Memory B cell (primary cell): ENCODE results near the gene GATAD2B.
A peak's percentile ranks its signal among the peaks of the same experiment; 100 is the strongest.
"Not testable (repeated sequence)": the region's sequence is repeated elsewhere in the genome, so short reads cannot be mapped to it uniquely, and the experiment has no call there.

Experiments used
- ATAC-seq: fragments of 150-1000 bp; cut with Tn5 transposase; 2 replicates; pipeline ENCODE4 v1.10.0; 2021; ENCODE audit warnings: low read depth, mild to moderate bottlenecking, moderate library complexity
- DNase-seq, 2 donors: peaks; one replicate each; pipeline ENCODE4 v3.0.0; 2022; ENCODE audit warnings: low spot score in 2 of 2
- H3K27ac Mint-ChIP-seq: one replicate; pipeline ENCODE4 v1.8.0; 2022; ENCODE audit warnings: mild to moderate bottlenecking, moderate library complexity, mixed read lengths
- H3K27me3 Mint-ChIP-seq: one replicate; pipeline ENCODE4 v1.8.0; 2022; ENCODE audit warnings: mixed read lengths
- H3K36me3 Mint-ChIP-seq: one replicate; pipeline ENCODE4 v1.8.0; 2022; ENCODE audit warnings: mild to moderate bottlenecking, mixed read lengths
- H3K4me1 Mint-ChIP-seq: one replicate; pipeline ENCODE4 v1.8.0; 2022; ENCODE audit warnings: mixed read lengths
- H3K4me3 Mint-ChIP-seq: one replicate; pipeline ENCODE4 v1.8.0; 2022; ENCODE audit warnings: mild to moderate bottlenecking, moderate library complexity, mixed read lengths
- H3K9me3 Mint-ChIP-seq: one replicate; pipeline ENCODE4 v1.8.0; 2022; ENCODE audit warnings: mixed read lengths

Gene GATAD2B

DNA sequence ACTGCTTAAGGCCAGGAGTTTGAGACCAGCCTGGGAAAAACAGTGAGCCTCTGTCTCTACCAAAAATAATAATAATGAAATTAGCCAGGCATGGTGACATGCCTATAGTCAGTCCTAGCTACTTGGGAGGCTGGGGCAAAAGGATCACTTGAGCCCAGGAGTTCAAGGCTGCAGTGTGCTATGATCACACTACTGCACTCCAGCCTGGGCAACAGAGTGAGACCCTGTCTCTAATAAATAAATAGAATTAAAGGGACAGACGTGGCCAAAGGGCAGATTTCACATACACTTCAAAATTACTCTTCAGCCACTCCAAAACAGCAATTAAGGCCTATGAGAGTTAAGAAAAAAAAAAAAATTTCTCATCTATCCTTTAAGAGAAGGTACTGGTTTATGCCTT is 45.7 kb downstream of the GATAD2B start:
- DNase-seq (no peak), ATAC-seq (no peak)
- Mint-ChIP-seq H3K27ac (peak overlapping the region; percentile 74), H3K9me3 (no peaks in the 10 kb centered on the region), H3K27me3 (no peaks in the 10 kb centered on the region), H3K4me1 (peaks cover 24% of the 10 kb centered on the region), H3K4me3 (no peak overlapping the region), H3K36me3 (peaks cover 9% of the 10 kb centered on the region)

DNA sequence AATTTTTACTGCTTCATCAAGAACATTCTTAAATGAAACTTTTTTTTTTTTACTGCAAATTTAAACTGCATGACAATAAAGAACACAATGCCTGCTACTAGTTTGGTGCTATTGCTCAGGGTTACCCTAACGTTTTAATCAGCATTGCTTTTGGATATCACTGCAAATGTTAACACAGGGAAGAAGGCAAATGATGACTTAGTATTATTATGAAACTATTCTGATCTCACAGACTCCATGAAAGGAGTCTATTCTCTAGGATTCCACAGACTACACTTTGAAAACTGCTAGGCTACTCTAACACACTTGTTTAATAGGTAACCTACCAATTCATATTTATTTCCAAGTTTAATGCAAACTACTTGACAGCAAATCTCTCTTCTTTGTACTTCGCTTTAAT is 49.8 kb downstream of the GATAD2B start:
- Mint-ChIP-seq H3K36me3 (peaks cover 11% of the 10 kb centered on the region), H3K4me1 (peaks cover 22% of the 10 kb centered on the region), H3K27ac (no peak overlapping the region), H3K9me3 (no peaks in the 10 kb centered on the region), H3K4me3 (no peak overlapping the region), H3K27me3 (no peaks in the 10 kb centered on the region)
- ATAC-seq (no peak), DNase-seq (no peak)

DNA sequence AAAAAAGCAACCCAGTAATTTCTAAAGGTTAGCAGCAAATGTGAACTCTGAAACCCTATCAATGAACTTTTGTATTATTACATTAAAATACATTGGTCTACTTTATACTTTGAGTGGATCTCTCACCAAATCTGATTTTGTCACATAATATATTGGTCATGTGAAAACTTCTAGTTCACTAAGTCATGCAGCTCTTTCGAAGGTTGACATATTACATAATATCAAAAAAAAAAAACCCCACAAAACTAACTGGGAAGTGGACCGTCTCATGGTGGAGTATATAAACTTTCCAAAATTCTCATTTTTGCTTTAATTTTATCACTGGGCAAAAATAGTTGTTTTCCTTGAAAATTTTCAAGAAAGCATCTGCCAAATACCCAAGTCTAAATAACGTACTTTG is 50.4 kb downstream of the GATAD2B start:
- Mint-ChIP-seq H3K36me3 (peaks cover 11% of the 10 kb centered on the region), H3K27me3 (no peaks in the 10 kb centered on the region), H3K9me3 (no peaks in the 10 kb centered on the region), H3K4me3 (no peak overlapping the region), H3K4me1 (peaks cover 21% of the 10 kb centered on the region), H3K27ac (no peak overlapping the region)
- DNase-seq (no peak), ATAC-seq (no peak)

GRCh38 chr1:153869486-153869885 is 53.3 kb downstream of the GATAD2B start:
- H3K27ac Mint-ChIP-seq: peak overlapping the region; percentile 77
- no peaks in the 10 kb centered on the region for H3K27me3 Mint-ChIP-seq
- H3K36me3 Mint-ChIP-seq: peaks cover 7% of the 10 kb centered on the region
- peaks cover 22% of the 10 kb centered on the region for H3K4me1 Mint-ChIP-seq
- no peaks in the 10 kb centered on the region for H3K9me3 Mint-ChIP-seq
- DNase-seq (no peak), ATAC-seq (no peak)
- H3K4me3 Mint-ChIP-seq: no peak overlapping the region

- Mint-ChIP-seq H3K27ac (peak overlapping the region; percentile 84), H3K4me1 (peaks cover 22% of the 10 kb centered on the region), H3K27me3 (no peaks in the 10 kb centered on the region), H3K36me3 (peaks cover 10% of the 10 kb centered on the region), H3K4me3 (peak overlapping the region; percentile 21), H3K9me3 (no peaks in the 10 kb centered on the region)
- peak; percentile 45 for ATAC-seq
- no peak for DNase-seq
Observed at GRCh38 chr1:153866045-153866850, 56.5 kb downstream of the GATAD2B start.

DNA sequence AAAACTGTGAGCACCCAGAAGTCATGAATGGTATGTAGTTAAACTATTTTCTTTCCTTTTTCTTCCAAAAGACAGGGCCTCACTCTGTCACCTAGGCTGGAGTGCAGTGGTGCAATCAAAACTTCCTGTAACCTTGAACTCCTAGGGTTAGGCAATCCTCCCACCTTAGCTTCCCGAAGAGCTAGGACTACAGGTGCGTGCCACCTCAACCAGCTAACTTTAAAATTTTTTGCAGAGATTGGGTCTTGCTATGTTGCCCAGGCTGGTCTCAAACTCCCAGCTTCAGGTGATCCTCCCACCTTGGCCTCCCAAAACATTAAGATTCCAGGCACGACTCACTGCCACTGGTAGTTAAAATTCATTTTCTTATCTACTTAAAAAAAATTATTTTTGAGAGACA is 62.5 kb downstream of the GATAD2B start:
- Mint-ChIP-seq H3K36me3 (peaks cover 15% of the 10 kb centered on the region), H3K4me1 (peaks cover 12% of the 10 kb centered on the region), H3K27me3 (no peaks in the 10 kb centered on the region), H3K9me3 (no peaks in the 10 kb centered on the region), H3K4me3 (no peak overlapping the region), H3K27ac (peak overlapping the region; percentile 67)
- ATAC-seq (no peak), DNase-seq (no peak)

DNA sequence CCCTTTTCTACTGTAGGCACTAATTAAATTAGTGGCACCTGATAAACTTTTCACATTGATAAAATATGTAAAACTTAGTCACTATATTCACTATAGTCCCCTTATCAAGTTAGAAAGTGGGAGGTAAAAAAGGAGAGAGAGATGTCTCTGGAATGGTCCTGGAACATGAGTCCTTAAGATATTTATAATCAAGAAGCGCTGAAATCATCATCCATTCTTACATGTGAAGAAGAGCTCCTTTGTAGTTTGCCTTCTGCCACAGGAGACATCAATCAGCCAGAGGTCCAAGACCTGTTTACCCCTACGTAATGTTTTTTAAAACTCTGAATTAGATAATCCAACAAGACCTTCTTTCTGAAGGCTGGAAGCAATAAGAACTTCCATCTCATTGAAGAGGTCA is 65.3 kb downstream of the GATAD2B start:
- DNase-seq (no peak), ATAC-seq (no peak)
- Mint-ChIP-seq H3K27me3 (no peaks in the 10 kb centered on the region), H3K9me3 (no peaks in the 10 kb centered on the region), H3K4me3 (no peak overlapping the region), H3K27ac (peak overlapping the region; percentile 50), H3K4me1 (peaks cover 23% of the 10 kb centered on the region), H3K36me3 (peaks cover 14% of the 10 kb centered on the region)

DNA sequence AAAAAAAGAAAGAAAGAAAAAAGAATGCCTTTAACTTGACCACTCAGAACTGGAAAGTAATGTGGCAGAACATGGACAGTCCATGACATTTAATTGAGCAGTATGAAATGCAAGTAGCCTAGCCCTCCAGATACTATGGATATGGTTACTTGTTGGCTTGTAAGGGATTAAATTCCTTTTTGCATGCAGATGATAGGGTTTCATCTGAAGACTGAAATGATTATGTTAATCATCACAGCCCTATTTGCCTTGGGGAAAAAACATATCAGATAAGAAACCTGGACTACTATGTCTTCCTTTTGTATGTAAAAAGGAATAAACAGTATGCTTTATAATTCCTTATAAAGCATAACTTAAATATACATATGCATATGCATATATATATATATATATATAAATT is 66.0 kb downstream of the GATAD2B start:
- peaks cover 27% of the 10 kb centered on the region for H3K4me1 Mint-ChIP-seq
- peaks cover 14% of the 10 kb centered on the region for H3K36me3 Mint-ChIP-seq
- no peak overlapping the region for H3K27ac Mint-ChIP-seq

GRCh38 chr1:153852170-153852569 is 70.6 kb downstream of the GATAD2B start:
- H3K9me3 Mint-ChIP-seq: no peaks in the 10 kb centered on the region
- H3K4me3 Mint-ChIP-seq: no peak overlapping the region
- DNase-seq (no peak), ATAC-seq (no peak)
- H3K27me3 Mint-ChIP-seq: no peaks in the 10 kb centered on the region
- H3K36me3 Mint-ChIP-seq: peaks cover 20% of the 10 kb centered on the region
- peaks cover 34% of the 10 kb centered on the region for H3K4me1 Mint-ChIP-seq
- peak overlapping the region; percentile 31 for H3K27ac Mint-ChIP-seq

More for the DNA sequence above, 66.0 kb downstream of the GATAD2B start:
- no peak for ATAC-seq
- no peak overlapping the region for H3K4me3 Mint-ChIP-seq
- H3K9me3 Mint-ChIP-seq: no peaks in the 10 kb centered on the region
- DNase-seq: no peak
- H3K27me3 Mint-ChIP-seq: no peaks in the 10 kb centered on the region

GRCh38 chr1:153849487-153850185 is 73.1 kb downstream of the GATAD2B start:
- peaks cover 32% of the 10 kb centered on the region for H3K4me1 Mint-ChIP-seq
- H3K9me3 Mint-ChIP-seq: no peaks in the 10 kb centered on the region
- H3K4me3 Mint-ChIP-seq: peak overlapping the region; percentile 22
- ATAC-seq (peak; percentile 86), DNase-seq (peak in 1 of 2 donors; percentile 14)
- H3K27me3 Mint-ChIP-seq: no peaks in the 10 kb centered on the region
- H3K36me3 Mint-ChIP-seq: peaks cover 14% of the 10 kb centered on the region
- peak overlapping the region; percentile 6 for H3K27ac Mint-ChIP-seq

- DNase-seq (no peak), ATAC-seq (no peak)
- no peaks in the 10 kb centered on the region for H3K27me3 Mint-ChIP-seq
- H3K4me3 Mint-ChIP-seq: no peak overlapping the region
- peaks cover 15% of the 10 kb centered on the region for H3K36me3 Mint-ChIP-seq
- H3K4me1 Mint-ChIP-seq: peaks cover 30% of the 10 kb centered on the region
- H3K9me3 Mint-ChIP-seq: peaks cover under 1% of the 10 kb centered on the region
- no peak overlapping the region for H3K27ac Mint-ChIP-seq
Observed at GRCh38 chr1:153848805-153849204, 74.0 kb downstream of the GATAD2B start.

- DNase-seq: no peak
- Mint-ChIP-seq H3K4me3 (no peak overlapping the region), H3K27me3 (no peaks in the 10 kb centered on the region), H3K36me3 (peaks cover 12% of the 10 kb centered on the region), H3K4me1 (peaks cover 28% of the 10 kb centered on the region), H3K27ac (no peak overlapping the region), H3K9me3 (peaks cover 2% of the 10 kb centered on the region)
- ATAC-seq: no peak
Observed at GRCh38 chr1:153845158-153845557, 77.6 kb downstream of the GATAD2B start.

- H3K36me3 Mint-ChIP-seq: peaks cover 12% of the 10 kb centered on the region
- peaks cover 23% of the 10 kb centered on the region for H3K4me1 Mint-ChIP-seq
- not testable (repeated sequence) for H3K27me3 Mint-ChIP-seq, H3K27ac Mint-ChIP-seq, H3K4me3 Mint-ChIP-seq, DNase-seq, ATAC-seq, H3K9me3 Mint-ChIP-seq
Observed at GRCh38 chr1:153844349-153844748, 78.4 kb downstream of the GATAD2B start.

DNA sequence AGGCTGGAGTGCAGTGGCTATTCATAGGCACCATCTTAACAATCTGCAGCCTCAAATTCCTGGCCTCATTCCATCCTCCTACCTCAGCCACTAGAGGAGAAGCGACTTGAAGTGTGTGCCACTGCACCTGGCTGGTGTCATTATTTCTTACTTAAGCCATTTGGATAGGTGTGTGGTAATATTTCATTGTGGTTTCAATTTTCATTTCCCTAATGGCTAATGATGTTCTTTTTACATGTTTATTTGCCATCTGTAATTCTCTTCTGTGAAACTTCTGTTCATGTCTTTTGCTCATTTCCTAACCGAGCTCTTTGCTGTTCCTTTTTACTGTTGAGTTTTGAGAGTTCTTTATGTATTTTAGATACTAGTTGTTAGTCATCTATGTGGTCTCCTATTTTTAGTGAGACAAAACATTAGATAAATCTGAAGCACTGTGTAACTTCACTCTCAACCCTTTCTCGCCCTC is 80.7 kb downstream of the GATAD2B start:
- ATAC-seq (peak; percentile 78), DNase-seq (peak in 1 of 2 donors; percentile 4)
- H3K27ac Mint-ChIP-seq: peak overlapping the region; percentile 31
- peaks cover 6% of the 10 kb centered on the region for H3K36me3 Mint-ChIP-seq
- peaks cover 2% of the 10 kb centered on the region for H3K9me3 Mint-ChIP-seq
- peaks cover 26% of the 10 kb centered on the region for H3K4me1 Mint-ChIP-seq
- H3K27me3 Mint-ChIP-seq: no peaks in the 10 kb centered on the region
- H3K4me3 Mint-ChIP-seq: no peak overlapping the region
